ENCODE results near the gene PUSL1.
A peak's percentile ranks its signal among the peaks of the same experiment; 100 is the strongest.

PUSL1 gene

DNA sequence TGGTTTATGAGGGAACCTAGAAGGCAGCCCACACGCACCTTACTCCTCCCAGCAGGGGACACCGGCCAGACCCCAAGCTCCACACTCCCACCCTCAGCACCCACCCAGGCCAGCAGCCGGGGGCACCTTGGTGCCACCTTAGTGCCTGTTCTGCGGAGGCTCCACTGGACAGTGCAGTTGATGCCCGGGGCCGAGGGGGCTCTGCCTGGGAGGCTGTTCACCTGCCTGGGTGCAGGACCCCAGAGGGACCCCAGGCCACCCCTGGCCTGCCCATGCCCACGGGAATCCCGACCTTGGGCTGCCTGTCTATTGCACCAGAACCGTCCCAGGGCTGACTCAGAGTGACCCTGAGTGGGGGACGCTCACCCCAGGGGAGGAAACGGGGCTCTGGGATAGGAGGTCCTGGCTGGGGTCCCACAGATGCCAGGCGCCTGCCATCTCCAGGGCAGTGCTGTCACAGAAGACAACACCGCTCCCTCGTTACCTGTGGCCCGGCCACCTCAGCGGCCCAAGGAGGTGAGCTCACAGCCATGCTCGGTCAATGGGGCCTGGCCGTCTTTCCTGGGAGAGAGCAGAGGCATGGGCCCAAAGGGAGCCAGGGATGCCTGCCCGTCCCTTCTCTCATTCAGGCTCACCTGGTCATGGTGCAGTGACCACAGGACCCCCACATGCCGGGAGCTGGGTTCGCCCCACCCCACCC is 27.5 kb upstream of the PUSL1 start:
- DNase-seq = no peak

DNA sequence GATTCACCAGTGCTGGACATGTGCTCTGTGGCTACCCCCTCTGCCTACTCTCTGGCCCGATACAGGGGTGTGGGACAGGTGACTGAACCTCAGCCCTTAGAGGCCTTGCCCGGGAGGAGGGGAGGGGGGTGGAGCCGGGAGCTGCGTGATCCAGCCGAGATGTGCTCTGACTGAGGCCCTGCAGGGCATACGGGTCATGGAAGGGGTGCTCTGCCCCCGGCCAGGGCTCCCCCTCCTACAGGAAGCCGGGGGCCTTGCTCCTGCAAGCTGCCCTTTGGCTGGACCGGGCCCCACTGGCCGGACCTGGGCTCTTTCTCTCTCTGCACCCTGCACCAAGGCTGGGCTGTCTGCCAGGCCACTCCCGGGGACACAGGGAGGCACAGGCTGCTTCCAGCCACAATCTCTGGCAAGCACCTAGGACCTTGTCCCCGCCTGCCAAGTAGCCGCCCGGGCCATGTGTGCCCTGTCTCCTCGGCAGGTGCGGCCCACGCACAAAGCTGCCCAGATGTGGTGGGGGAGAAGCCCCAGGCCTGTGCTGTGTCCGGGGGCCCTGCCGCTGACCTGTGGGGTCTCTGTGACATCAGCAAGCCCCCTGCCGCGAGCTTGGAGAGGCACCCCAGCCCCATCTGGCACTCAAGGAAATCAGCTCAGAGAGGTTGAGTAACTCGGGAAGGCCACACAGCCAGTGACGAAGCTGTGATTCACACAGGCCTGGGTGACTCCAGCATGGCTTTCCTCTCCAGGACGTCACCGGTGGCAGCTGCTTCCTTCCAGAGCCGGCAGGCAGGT is 26.7 kb upstream of the PUSL1 start:
- no peak for DNase-seq

DNA sequence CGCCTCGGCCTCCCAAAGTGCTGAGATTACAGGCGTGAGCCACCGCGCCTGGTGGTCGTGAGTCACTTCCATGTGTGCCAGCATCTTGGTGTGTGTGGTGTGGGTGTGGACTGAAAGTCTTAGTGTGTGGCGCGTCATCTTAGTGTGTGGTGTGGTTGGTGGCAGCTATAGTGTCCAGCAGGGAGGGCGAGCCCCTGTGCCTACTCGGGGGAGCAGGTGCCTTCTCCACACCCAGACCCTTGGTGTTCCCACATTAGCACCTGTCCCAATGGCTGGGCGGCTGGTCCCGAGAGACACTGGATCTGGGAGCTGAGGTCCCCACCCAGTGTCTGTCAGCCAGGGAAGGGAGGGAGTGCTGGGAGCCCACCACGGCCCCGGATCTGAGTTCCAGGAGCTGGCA is 25.4 kb upstream of the PUSL1 start:
- DNase-seq = no peak

DNA sequence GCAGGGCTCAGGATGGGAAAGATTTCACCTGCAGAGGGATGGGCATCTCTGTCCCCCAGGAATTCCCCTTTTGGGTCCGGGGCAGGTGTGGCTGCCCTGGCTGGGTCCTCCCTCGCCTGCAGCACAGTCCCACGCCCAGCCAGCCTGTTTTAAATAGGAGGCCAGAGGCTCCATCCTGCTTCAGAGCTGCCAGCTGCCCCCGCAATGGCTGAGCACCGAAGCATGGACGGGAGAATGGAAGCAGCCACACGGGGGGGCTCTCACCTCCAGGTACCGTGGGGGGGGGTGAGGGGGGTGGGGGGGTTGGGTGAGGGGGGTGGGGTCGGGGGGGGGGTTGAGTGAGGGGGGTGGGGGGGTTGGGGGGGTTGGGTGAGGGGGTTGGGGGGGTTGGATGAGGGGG is 24.6 kb upstream of the PUSL1 start:
- no peak for DNase-seq

DNA sequence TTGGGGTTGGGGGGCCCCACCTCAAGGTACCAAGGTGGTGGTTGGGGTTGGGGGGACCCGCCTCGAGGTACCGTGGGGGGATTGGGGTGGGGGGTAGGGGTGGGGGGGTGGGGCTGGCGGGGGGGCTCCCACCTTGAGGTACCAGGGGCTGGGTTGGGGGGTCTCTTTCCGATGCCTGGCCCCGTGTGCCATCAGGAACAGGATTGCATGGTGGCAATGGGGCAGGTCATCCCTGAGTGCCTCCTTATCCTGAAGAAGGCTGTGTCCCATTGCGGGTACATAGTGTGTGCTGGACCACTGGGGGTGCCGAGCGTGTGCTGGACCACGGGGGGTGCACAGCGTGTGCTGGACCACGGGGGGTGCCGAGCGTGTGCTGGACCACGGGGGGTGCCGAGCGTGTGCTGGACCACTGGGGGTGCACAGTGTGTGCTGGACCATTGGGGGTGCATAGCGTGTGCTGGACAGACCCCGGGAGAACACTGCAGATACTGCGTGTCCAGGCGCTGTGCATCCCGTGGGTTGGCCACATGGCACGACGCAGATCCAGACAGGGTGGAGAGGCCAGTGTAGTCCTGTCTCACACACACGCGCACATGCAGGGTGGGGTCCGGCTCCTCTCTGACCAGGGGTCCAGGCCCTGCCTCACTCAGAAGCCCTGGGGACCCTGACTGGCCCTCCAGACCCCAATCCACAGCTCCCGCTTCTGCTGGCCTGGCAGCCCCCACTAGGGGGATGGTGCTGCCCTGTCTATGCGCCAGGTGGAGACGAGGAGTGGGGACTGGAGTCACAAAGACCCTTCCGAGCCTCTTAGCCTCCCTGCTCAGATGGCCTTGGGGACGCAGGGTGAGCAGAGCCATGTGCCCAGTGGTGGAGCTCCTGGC is 23.9 kb upstream of the PUSL1 start:
- no peak for DNase-seq

DNA sequence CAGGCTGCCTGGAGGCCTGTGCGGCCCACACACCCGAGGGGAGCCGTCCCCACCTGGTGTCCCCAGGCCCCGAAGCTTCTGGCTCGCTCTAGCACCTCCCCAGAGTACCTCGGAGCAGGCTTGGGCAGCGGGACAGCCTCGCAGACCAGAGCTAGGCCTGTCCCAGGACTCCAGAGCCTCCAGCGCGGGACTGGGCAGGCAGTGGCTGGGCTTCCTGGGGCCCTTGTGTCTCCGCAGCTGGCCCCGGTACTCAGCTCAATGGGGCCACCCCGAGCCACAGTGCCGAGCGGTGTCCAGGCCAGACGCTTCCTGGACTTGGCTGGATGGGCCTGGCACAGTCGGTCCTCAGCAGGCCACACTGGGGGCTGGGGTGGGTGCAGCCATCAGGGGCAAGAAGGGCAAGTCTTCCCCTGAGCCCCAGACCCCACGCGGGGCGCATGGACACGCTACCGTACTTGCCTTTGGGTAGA is 23.3 kb upstream of the PUSL1 start:
- DNase-seq = no peak

DNA sequence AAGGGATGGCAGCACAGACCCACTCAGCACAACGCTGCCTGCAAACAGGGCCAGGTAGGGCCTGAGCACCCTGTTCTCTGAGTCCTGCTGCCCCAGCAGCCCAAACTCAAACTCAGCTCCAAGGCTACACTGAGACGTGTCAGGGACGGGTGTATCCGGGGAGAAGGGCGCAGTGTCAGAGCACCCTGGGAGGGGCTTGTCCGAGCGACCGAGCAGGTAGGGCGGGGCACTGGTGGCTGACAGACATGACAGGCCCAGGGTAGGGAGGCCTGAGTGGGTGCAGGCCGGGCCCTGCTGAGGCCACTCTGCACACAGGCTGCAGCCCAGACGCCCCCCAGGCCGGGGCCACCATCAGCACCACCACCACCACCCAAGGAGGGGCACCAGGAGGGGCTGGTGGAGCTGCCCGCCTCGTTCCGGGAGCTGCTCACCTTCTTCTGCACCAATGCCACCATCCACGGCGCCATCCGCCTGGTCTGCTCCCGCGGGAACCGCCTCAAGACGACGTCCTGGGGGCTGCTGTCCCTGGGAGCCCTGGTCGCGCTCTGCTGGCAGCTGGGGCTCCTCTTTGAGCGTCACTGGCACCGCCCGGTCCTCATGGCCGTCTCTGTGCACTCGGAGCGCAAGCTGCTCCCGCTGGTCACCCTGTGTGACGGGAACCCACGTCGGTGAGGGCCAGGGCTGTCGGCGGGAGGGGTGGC is 22.6 kb upstream of the PUSL1 start:
- DNase-seq = no peak

DNA sequence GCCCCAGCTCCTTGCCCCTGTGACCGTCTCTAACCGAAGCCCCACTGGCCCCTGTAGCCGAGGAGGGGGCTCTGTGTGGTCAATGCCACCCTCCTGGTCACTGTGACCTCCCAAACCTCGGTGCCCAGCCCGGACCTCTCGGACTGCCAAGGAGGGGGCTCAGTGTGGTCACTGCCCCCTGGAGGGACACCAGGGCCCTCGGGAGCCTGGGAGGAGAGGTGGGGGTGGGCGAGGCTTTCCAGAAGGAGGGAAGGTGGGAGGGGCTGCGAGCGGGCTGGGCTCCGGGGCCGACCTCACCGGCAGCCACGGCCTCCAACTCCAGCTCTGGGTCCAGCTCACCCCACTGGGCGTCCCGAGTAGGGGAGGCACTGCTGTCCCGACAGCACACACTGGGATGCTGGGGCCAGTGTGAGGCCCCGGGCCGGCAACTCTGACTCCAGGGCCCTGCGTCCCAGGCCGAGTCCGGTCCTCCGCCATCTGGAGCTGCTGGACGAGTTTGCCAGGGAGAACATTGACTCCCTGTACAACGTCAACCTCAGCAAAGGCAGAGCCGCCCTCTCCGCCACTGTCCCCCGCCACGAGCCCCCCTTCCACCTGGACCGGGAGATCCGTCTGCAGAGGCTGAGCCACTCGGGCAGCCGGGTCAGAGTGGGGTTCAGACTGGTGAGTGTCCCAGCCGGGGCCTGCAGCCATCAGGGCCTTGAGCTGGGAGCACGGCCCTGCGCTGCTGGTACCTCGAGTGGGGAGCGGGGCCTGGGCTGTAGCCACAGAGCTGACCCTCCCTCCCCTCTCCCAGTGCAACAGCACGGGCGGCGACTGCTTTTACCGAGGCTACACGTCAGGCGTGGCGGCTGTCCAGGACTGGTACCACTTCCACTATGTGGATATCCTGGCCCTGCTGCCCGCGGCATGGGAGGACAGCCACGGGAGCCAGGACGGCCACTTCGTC is 21.8 kb upstream of the PUSL1 start:
- DNase-seq = no peak

DNA sequence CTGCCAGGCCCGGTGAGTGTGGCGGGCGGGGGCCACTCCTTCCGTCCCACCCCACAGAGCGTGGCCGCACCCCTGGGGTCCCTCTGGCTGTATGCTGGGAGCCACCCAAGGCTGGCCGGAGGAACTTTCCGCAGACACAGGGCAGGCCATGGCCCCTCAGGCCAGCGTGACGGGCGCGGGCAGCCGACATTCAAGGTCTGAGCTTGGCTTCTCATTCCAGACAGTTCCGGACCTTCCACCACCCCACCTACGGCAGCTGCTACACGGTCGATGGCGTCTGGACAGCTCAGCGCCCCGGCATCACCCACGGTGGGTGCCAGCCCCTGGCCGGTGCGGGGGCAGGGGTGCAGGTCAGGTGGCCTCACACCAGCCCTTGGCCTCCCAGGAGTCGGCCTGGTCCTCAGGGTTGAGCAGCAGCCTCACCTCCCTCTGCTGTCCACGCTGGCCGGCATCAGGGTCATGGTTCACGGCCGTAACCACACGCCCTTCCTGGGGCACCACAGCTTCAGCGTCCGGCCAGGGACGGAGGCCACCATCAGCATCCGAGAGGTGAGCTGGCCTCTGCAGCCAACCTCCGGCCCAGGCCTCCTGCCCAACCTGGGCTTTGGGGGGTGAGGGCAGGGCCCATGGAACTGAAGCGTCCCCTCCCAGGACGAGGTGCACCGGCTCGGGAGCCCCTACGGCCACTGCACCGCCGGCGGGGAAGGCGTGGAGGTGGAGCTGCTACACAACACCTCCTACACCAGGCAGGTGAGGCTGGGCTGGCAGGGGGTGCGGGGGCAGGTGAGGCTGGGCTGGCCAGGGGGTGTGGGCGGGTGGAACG is 20.9 kb upstream of the PUSL1 start:
- no peak for DNase-seq

DNA sequence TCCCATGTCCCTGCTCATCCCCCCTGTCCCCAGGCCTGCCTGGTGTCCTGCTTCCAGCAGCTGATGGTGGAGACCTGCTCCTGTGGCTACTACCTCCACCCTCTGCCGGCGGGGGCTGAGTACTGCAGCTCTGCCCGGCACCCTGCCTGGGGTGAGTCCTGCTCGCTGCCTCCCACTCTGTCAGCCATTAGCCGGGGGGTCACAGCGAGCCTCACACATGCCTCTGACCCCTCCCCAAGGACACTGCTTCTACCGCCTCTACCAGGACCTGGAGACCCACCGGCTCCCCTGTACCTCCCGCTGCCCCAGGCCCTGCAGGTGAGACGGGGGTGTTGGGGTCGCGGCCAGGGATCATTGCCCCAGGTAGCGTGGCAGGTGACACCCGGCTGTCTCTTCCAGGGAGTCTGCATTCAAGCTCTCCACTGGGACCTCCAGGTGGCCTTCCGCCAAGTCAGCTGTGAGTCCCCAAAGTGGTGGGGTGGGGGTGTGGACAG is 18.1 kb upstream of the PUSL1 start:
- peak; percentile 32 to 45 (median 38) for DNase-seq

DNA sequence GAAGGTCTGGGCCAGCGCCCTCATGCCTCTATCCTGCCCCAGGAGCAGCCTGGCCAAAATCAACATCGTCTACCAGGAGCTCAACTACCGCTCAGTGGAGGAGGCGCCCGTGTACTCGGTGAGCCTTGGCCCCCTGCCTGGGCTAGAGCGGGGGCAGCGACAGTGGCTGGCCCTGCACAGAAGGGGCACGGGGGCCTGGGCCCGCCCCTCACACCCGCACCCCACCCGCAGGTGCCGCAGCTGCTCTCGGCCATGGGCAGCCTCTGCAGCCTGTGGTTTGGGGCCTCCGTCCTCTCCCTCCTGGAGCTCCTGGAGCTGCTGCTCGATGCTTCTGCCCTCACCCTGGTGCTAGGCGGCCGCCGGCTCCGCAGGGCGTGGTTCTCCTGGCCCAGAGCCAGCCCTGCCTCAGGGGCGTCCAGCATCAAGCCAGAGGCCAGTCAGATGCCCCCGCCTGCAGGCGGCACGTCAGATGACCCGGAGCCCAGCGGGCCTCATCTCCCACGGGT is 17.3 kb upstream of the PUSL1 start:
- DNase-seq = no peak

DNA sequence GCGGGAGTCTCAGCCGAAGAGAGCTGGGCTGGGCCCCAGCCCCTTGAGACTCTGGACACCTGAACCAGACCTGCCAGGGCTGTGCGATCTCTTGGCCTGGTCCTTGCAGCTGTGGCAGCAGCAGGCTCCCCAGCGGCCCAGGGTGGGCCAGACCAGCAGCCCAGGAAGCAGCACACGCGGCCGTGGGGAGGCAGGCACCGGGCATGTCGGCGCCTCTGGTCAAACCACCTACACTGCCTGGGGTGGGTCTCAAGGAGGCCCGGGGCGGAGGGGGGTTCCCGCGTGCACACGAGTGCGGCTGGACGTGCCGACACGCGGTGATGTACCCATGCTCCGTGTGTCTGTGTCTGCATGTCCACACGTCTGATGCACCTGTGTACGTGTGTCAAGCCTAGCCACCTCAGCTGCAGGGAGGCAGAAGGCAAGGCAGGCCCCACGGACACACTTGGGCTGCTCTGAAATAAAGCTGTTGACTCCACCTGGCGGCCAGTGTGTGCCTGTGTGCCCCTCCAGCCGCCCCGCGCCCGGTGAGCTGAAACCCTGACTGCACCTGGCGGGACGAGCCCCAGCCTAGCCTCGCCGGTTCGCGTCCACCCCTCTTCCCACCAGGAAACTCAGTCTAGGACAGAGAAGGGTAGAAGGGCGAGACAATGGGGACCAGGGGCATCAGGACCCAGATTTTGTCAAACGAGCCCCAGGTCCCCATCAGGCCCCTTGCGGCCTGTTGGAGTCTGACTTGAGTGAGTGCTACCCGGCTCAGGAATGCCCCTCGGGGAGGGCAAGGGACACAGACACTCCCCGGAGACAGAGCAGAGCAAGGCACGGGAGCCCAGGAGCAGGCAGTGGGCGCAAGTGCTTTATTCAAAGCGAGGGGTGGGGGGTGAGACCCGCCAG is 16.6 kb upstream of the PUSL1 start:
- peak; percentile 29 to 54 (median 44) for DNase-seq

DNA sequence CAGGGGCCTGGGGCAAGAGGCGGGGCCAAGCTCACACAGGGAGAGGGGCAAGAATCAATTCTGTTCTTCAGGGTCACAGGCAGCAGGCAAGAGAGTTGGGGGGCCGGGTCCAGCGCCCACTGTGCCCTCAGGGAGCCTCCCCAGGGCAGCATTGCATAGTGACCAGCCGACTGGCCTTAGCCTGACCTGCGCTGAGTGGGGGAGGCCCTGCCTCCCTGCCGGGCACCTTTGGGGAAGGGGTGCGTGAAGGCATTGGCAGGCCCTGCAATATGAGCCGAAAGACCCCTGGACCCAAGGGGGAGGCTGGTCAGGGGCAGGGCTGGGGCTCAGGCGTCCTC is 16.0 kb upstream of the PUSL1 start:
- no peak for DNase-seq

DNA sequence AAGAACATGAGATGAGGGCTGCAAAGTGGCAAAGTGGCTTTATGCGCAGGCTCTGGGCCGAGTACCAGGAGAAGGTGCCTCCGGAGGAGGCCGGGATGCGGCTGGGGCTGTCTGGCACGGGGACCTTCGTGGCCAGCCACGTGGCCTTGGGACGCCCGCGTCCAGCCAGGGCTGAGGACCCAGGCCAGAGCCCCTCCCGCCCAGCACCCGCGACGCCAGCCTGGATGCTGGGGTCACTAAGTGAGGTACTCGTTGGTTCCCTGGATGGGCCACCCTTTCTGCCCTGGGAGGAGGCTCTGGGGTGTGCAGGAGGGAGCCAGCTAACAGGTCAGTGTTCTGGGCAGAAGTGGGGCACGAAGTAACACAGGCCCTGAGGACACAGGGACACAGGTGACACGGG is 15.5 kb upstream of the PUSL1 start:
- no peak for DNase-seq

DNA sequence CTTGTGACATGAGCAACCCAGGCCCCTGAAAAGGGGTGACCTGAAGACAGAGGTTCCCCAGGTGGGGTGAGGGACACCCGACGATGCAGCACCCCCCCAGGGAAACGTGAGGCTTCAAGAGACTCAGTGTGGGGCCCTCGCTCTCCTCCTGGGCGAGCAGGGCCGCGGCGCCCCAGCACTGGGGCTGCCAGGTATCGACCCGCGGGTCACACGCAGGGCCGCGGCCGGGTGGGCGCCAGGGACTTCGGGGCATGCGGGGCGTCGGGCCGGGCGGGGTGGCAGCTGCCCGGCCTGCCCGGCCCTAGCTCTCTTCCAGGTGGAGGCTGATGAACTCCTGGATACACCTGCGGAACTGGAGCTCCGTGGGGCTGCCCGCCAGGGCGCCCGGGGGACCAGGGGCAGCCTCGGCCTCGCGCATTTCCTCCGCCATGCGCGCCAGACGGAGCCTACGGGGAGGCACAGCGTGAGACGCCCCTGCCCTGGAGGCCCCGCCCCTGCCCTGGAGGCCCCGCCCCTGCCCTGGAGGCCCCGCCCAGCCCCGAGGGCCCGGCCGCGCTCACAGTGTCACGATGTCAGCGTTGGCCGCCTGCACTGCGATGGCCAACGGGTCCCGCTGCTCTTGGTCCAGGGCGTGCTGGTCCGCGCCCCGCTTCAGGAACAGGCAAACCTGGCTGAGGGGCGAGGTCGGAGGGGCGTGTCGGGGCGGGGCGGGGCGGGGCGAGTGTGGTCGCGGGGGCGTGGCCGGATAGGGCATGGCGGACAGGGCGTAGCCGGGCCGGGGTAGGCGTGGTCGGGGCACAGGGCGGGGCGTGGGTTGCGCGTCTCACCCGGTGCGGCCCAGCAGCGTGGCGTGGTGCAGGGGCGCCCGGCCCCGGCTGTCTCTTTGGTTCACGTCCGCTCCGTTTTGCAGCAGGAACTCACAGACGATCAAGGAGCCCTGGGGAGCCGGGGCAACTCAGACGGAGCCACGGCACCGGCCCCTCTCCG is 14.8 kb upstream of the PUSL1 start:
- DNase-seq = no peak

DNA sequence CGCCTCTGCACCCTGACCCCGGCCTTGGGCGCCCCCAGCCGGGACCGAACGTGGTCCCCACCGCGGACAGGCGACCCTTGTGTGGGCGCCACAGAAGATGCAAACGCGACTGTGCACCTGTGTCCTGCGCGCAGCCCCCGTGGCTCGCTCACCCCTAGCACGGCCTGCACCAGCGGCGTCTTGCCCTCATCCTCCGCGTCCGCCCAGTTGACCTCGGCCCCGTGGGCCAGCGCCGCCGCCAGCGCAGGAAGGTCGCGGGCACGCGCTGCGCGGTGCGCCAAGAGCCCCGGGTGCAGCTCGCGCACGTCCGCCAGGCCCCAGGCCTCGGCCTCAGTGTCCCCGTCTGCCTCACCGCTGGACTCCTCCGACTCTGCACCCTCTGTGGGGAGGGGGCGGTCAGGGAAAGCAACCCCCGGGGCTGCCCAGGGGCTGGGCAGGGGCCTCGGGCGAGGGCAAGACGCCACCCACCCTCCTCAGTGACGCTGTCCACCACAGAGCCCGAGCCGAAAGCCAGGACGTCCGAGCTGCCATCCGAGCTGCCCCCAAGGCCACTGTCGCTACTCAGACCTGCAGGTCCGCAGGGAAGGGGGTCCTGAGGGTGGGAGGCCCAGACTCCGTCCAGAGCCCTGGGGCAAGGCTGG is 14.0 kb upstream of the PUSL1 start:
- no peak for DNase-seq

DNA sequence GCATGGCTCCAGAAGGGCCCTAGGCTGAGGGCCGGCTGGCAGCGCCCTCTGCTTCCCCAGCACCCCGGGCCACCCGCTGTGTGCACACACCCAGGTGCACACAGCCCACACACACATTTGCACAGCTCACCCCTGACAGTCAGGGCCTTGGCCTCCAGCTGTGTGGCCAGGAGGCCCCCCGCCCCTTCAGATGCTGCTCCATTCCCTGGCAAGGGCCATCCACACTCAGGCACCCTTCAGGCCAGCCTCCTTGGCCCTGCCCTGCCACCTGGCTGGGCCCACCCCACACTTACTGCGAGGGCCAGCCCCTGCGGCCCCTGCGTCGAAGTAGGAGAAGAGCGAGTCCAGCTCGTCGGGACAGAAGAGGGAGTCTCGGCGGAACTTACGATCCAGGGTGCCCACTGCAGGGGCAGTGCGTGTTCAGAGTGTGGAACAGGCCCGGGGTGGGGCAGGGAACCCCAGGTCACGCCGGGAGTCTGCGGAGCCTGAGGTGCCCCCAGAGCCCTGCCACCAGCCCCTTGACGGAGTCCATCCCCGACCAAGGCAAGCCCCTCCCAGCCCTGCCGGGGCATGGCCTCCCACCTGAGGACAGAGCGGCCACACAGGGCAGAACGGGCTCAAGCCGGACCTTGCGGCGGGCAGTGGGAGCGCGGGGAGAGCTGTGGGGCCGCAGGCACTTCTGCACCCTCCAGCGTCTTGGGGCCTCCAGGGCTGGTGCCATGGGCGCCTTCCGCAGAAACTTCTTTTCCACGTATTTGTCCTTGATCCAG is 13.1 kb upstream of the PUSL1 start:
- DNase-seq = no peak

Measured in activated CD4-positive, CD25-positive, alpha-beta regulatory T cell (primary cell).